MV-4-11 (cell line): Measurements from ENCODE around the gene EFCAB10.
"Not testable (repeated sequence)": the region's sequence is repeated elsewhere in the genome, so short reads cannot be mapped to it uniquely, and the experiment has no call there.

Source experiments
- DNase-seq: peaks from one replicate; lab custom pipeline; 2025; lab: John Stamatoyannopoulos, UW

Gene EFCAB10

DNA sequence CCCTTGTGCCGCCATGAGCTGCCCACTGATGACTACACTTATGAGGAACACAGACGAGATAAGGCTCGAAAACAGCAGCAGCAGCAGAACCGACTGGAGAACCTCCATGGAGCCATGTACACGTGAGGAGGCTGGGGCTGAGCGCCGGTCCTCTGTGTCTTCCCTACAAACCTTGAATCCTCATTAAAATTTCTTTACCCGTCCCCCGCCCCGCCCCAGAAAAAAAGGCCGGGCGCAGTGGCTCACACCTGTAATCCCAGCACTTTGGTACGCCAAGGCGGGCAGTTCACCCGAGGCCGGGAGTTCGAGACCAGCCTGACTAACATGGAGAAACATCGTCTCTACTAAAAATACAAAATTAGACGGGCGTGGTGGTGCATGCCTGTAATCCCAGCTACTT is 50.7 kb downstream of the EFCAB10 start:
- DNase-seq: no peak

DNA sequence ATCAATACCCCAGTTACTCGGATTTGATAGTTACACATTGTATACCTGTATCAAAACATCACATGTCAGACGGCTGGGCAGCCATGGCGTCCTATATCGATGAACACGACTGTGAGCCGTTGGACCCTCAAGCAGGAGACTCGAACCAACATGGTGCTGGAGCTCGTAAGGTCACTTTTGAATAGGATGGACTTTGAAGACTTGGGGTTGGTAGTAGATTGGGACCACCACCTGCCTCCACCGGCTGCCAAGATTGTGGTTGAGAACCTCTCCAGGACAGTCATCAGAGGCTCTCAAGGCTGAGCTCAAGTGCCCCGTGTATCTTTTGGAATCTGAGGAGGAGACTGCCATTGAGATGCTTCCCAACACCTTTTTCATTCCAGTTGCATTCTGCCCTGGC is 51.2 kb downstream of the EFCAB10 start:
- DNase-seq: no peak

DNA sequence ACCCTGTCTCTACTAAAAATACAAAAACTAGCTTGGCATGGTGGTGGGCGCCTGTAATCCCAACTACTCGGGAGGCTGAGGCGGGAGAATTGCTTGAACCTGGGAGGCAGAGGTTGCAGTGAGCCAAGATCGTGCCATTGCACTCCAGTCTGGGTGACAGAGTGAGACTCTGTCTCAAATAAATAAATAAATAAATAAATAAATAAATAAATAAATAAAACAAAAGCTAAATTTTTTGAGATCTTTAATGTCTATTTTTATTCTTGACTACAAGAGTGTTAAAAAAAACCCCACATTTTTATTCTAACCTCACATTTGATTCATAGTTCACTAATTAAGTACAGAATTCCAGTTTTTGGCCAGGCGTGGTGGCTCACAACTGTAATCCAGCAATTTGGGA is 53.6 kb downstream of the EFCAB10 start:
- not testable (repeated sequence) for DNase-seq

DNA sequence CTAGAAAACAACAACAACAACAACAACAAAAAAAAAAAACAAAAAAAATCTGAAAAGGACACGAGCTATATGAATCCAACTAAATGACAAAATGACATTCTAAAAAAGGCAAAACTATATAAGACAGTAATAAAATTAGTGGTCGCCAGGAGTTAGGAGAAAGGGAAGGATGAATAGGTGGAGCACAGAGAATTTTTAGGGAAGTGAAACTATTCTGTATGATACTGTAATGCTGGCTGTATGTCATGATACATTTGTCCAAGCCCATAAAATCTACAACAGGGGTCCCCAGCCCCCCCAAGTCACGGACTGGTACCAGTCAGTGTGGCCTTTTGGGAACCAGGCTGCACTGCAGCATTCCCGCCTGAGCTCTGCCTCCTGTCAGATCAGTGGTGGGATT is 56.5 kb downstream of the EFCAB10 start:
- DNase-seq: peak; percentile 41

DNA sequence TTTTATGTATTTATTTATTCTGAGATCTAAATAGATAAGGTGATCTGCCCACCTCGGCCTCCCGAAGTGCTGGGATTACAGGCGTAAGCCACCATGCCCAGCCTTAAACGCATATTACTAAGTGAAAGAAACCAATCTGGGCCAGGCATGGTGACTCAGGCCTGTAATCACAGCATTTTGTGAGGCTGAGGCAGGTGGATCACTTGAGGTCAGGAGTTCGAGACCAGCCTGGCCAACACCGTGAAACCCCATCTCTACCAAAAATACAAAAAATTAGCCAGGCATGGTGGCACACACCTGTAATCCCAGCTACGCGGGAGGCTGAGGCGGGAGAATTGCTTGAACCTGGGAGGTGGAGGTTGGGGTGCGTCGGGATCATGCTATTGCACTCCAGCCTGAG is 56.9 kb downstream of the EFCAB10 start:
- not testable (repeated sequence) for DNase-seq

DNA sequence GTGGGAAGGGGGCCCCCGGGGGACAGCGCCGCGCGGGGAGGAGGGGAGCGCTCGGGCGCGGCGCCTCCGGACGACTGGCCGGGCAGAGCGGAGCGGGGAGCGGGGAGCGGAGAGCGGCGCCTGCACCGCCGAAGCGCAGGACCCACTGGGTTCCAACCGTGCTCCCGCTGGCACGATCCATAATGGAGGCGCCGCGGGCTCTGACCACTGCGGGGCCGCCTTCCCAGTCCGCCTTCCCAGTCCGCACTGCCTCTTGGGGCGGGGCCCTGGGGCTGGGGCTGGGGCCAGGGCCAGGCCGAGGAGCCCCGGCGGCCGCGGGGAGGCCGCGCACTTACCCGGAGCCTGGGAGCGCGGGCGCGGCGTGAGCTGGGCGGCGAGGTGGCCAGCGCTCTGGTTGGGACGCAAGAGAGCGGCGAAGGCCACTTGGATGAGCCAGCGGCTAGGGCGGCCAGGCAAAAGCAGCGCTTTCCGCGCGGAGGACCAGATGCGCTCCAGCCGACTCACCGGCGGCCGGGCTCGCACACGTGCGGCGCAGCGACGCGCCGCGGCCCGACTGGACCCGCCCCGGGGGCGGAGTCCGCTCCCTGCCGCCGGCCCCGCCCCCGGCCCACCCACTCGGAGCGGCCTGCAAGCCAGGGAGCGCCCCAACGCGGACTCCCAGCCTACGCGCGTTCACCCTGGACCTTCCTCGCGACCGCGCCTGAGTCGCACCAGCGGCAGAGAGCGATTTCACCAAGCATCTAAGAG is 59.4 kb downstream of the EFCAB10 start, which contains the start of gene PUS7:
PUS7 (minus strand) TSS at position 555 of the 747 bp plus-strand sequence. CDS start 13,759 bp downstream, outside the sequence.
- DNase-seq: peak; percentile 74

DNA sequence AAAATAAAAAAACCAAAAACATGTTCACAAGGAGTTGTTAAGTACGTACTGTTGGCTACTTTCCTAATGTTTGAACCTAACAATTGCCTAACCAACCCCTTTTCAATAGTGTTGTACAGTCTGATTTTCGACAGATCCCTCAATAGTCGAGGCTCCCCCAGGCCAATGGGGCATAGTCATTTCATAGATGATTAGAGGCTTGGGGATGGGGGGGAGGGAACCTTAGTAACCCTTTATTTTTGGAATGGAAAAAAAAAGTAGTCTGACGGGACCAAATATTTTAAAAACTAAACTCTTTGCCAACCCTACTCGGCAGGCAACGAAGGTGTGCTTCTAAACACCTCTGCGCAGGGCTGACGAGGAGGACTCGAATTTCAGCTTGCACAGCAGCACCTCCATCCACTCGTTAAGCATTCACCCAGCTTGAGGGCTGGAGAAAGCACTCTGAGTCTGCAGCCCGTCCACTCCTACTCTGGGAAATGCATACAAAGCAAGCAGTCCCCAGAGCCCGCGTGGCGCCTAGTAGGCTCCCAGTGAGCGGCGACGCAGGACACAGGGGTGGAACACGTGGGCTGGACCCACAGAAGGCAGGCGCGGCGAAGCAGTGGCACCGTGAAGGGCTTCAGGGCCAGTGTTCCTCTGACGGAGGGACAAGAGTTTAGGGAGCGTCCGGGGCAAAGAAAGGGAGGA is 60.1 kb downstream of the EFCAB10 start:
- DNase-seq: peak; percentile 42

DNA sequence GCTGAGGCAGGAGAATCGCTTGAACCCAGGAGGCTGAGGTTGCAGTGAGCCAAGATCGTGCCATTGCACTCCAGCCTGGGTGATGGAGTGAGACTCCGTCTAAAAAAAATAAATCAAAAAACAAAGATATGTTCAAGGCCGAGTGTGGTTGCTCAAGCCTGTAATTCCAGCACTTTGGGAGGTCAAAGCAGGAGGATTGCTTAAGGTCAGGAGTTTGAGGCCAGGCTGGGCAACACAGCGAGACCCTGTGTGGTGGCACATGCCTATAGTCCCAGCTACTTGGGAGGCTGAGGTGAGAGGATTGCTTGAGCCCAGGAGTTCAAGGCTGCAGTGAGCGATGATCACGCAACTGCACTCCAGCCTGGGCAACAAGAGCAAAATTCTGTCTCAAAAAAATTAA is 60.7 kb downstream of the EFCAB10 start:
- DNase-seq: not testable (repeated sequence)

DNA sequence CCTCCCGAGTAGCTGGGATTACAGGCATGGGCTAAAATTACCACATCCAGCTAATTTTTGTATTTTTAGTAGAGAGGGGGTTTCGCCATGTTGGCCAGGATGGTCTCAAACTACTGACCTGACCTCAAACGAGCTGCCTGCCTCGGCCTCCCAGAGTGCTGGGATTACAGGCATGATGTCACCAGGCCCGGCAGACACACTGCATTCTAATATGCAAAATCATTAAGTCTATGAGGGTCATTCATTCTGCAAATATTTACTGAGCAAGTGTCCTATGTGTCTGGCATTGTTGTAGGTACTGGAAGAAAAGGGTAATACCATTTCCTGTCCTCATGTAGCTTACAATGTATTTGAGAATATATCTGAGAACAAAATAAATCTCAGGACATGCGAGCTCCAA is 61.9 kb downstream of the EFCAB10 start:
- no peak for DNase-seq

DNA sequence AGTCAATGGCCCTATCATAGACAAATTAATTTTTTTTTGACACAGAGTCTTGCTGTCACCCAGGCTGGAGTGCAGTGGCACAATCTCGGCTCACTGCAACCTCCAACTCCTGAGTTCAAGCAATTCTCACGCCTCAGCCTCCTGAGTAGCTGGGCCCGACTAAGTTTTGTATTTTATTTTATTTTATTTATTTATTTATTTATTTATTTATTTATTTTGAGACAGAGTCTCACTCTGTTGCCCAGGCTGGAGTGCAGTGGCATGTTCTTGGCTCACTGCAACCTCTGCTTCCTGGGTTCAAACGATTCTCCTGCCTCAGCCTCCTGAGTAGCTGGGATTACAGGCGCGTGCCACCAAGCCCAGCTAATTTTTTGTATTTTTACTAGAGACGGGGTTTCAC is 65.7 kb downstream of the EFCAB10 start:
- not testable (repeated sequence) for DNase-seq
